ENCODE measurements around the gene ROM1.

GRCh38 chr11:62592146-62592815, 20.8 kb upstream of the ROM1 start:
- TF ChIP-seq SUZ12 (IDR thresholded peaks at IDR 0.05; ENCODE audit: extremely low read depth, insufficient read depth, insufficient read length) (no peak), YY1 (IDR thresholded peaks at IDR 0.05; ENCODE audit: insufficient read depth, insufficient read length) (no peak)

All from NT2/D1 (cell line).